A172 (cell line): ENCODE results near the gene SMIM24. TPM values are rescaled to one million over a fixed set of nuclear protein-coding genes. Genes with fewer than 3 reads are reported as not detected.
"Not testable (repeated sequence)": the region's sequence is repeated elsewhere in the genome, so short reads cannot be mapped to it uniquely, and the experiment has no call there.

ENCODE experiments used
- DNase-seq: peaks from one replicate; pipeline ENCODE4 v3.0.0-alpha.2; 2015; ENCODE audit warnings: low spot score
- total RNA-seq: library from RNA; depleted of rRNA; stranded (reverse); fragments of >200 nt; shearing (Covaris generic); gene quantifications from 2 replicates; pipeline ENCODE4 v1.2.3, GENCODE V29; 2014

SMIM24 gene
- total RNA-seq, 1 experiment from 2014 or later, result not detected

DNA sequence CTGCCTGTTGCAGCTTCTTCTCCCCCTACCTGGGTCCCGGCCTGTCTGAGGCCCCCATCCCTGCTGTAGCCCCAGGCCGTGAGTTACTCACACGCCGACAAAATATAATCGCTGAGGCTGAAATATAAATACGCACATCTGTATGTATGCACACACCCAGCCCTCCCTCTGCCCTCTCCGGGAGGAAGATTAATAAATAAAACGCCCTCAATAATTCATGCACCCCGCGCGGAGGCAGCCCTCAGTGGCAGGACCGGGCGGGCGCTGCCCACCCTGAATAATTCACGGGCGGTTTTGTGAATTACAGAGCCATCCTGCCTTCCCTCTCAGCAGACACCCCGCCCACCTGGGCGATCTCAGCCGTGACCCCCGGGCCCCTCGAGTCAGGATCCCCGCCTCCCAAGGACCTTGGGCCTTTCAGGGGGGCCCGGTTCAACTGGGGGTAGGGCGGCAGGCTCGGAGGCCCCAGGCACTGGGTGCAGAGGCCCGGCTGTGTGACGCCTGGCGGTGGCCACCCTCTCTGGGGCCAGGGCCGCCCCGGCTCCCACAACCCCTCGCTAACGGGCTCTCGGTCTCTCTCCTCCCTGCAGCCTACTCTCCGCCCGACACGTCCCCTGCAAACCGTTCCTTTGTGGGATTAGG is 24.2 kb downstream of the SMIM24 start:
- DNase-seq, result no peak

GRCh38 chr19:3455393-3455955 is 24.9 kb downstream of the SMIM24 start:
- no peak for DNase-seq

DNA sequence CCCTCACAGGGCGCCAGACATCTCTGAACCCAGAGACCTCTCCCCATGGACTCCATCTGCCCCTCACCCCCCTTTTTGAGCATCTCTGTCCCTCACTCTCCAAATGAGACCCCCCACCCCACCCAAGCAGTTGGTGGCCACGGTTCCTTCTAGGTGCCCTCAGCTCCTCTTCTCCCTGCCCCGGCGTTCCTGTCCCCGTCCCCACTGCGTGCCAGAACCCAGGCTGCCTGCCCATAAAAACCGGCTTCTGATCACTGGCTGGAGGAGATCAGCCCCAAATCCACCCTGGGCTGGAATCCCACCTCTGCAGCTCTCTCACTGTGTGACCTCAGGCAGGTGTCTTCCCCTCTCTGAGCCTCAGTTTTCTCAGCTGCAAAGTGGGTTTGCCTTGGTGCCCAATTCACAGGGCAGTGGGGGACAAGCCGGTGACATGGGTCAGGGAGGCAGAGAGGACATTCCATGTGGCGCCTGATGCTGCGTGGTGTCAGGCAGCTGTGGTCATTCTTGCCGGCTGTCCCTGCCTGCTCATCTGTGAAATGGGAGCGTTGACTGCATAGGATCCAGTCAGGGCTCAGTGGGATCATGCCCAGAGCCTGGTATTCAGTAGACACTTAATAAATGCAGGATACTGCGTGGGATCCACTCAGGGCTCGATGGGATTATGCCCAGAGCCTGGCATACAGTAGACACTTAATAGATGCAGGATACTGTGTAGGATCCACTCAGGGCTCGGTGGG is 25.5 kb downstream of the SMIM24 start:
- no peak for DNase-seq

GRCh38 chr19:3453840-3454239 is 26.5 kb downstream of the SMIM24 start:
- DNase-seq, result no peak

DNA sequence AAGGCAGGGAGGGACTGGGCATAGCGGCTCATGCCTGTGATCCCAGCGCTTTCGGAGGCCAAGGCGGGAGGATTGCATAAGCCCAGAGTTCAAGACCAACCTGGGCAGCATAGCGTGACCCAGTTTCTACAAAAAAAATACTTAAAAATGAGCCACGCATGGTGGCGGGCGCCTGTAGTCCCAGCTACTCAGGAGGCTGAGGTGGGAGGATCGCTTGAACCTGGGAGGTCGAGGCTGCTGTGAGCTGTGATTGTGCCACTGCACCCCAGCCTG is 27.4 kb downstream of the SMIM24 start:
- DNase-seq, result not testable (repeated sequence)

DNA sequence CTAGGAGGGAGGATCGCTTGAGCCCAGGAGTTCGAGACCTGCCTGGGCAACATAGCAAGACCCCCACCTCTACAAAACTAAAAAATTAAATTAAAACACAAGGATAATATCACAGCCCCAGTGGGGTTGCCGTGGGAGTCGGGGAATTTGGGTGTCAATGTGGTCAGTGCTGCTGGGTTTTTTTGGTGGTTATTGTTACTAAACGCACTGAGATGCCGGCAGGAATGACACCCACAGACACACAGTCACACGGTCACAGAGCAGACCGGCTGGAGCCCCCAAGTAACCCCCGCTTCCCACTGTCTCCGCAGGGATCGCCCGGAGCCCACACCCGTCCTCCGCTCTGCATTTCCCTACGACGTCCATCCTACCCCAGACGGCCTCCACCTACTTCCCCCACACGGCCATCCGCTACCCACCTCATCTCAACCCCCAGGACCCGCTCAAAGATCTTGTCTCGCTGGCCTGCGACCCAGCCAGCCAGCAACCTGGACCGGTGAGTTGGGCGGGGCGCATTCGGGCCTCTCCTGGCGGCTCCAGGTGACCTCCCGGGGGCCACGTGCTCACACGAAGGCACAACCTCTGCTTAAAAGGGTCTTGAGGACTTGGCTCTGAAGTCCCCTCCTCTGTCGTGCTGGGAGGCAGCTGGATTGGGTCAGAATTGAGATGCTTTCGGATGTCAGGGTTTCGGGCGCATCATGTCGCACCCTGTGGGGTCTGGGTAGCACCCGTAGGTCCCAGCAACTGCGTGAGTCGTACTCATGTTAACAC is 28.0 kb downstream of the SMIM24 start:
- no peak for DNase-seq

DNA sequence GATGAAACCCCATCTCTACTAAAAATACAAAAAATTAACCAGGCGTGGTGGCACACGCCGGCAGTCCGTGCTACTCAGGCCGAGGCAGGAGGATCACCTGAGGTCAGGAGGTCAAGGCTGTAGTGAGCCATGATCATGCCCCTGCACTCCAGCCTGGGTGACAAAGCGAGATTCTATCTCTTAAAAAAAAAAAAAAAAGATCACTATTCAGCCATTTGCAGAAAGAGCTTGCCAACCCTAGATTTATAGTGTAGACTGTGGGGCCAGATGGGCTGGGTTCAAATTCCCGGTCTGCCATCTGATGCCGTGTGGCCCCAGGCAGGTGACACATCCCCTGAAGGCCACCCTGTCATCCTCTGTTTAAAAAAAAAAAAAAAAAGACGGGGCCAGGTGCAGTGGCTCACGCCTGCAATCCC is 28.9 kb downstream of the SMIM24 start:
- DNase-seq, result peak; percentile 58

DNA sequence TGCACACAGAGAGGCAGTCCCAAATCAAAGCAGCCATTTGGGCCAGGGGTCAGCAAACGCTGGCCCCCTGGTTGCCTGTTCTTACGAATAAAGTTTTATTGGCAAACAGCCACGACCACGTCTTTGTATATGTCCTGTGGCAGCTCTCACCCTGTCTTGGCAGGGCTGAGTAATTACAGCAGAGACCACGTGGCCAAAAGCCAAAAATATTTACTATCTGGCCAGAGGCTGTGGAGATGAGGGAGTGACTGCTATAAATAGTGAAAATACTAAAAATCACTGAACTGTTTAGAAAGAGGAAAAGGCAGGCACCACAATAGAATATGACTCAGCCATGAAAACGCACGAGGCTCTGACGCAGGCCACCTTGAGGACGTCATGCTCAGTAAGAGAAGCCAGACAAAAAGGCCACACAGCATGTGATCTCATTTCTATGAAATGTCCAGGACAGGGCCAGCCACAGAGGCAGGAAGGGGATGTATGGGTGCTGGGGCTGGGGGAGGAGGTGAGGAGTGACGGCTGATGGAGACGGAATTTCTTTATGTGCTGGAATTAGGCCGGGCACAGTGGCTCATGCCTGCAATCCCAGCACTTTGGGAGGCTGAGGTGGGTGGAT is 29.4 kb downstream of the SMIM24 start:
- peak; percentile 100 for DNase-seq

DNA sequence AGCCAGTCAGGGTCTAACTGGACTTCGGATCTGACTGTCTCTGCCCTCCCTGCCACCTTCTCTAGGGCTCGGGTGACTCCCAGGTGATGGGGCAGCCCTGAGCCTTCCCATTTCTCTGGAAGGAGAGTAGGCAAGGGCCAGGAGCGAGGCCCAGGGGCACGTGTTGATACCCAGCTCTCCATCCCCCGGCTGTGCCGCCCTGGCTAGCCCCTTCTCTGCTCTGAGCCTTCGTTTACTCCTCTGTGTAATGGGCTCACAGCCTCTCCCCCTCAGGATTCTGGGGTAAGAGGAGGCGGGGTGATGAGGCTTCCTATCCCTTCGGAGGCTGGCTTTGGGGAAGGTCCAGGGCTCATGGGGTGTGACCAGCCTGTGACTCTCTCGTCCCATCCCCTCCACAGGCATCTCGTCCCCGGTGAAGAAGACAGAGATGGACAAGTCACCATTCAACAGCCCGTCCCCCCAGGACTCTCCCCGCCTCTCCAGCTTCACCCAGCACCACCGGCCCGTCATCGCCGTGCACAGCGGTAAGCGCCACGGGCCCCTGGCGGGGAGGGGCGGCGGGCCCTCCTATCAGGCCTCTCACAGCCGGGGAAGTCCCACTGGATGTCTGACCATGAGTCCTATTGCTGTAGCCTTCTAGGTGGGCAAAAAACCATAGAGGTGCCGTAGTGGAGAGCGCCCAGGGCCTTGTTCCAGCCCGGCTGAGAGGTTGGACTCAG is 31.6 kb downstream of the SMIM24 start:
- DNase-seq, result no peak

- DNase-seq, result not testable (repeated sequence)
Observed at GRCh38 chr19:3446657-3447056, 33.7 kb downstream of the SMIM24 start.

- no peak for DNase-seq
Observed at GRCh38 chr19:3444695-3445234, 35.6 kb downstream of the SMIM24 start.

DNA sequence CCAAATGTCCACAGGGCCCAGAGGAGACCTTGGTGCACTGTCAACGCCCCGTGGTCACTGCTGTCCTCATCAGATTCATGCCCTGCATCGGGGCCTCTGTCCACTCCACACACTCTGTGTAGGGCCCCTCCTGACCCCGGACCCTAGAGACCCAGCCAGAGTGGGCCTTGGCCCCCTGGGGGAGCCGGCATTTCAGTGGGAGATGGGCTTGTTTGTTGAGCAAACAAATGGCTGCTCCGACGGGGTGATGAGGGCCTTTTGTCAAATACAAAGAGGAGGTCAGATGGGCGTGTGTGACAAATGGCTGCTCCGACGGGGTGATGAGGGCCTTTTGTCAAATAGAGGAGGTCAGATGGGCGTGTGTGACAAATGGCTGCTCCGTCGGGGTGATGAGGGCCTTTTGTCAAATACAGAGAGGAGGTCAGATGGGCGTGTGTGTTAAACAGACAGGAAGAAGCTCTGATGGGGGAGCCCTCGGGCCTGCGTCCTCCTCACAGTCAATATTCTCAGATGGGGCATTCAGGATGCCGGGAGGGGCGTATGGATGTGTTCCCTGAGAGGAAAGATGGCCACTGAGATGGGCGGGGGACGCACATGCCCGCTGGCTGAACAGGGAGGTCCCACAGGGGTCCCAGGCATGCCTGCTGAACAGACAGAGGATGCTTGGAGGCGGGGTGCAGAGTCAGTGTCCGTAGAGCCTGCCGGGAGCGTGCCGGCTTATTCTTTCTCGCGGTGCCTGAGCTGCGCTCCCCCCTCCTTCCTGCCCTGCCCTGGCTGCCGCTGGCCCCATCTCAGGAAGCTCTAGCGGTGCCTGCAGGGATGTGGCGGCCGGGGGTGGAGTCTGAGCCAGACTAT is 36.3 kb downstream of the SMIM24 start:
- DNase-seq, result peak; percentile 29

DNA sequence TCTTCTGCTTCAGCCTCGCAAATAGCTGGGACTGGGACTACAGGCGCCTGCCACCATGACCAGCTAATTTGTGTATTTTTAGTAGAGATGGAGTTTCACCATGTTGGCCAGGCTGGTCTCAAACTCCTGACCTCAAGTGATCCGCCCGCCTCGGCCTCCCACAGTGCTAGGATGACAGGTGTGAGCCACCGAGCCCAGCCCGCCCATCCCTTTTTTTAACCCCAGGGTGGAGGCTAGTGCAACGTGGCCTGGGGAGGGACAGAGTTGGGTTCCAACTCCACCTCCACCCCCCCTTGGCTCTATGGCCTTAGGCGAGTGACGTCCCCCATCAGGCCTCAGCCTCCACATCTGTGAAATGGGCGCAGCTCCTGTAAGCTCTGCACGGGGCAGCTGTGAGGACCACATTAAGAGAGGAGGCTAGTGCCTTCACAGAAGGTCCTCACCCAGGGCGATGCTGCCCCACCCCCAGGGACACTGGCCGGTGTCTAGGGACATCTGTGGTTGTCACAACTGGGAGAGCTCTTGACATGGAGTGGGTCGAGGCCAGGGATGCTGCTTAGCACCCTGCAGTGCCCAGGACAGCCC is 37.7 kb downstream of the SMIM24 start:
- DNase-seq, result no peak

GRCh38 chr19:3441986-3442329 is 38.4 kb downstream of the SMIM24 start:
- DNase-seq, result no peak

DNA sequence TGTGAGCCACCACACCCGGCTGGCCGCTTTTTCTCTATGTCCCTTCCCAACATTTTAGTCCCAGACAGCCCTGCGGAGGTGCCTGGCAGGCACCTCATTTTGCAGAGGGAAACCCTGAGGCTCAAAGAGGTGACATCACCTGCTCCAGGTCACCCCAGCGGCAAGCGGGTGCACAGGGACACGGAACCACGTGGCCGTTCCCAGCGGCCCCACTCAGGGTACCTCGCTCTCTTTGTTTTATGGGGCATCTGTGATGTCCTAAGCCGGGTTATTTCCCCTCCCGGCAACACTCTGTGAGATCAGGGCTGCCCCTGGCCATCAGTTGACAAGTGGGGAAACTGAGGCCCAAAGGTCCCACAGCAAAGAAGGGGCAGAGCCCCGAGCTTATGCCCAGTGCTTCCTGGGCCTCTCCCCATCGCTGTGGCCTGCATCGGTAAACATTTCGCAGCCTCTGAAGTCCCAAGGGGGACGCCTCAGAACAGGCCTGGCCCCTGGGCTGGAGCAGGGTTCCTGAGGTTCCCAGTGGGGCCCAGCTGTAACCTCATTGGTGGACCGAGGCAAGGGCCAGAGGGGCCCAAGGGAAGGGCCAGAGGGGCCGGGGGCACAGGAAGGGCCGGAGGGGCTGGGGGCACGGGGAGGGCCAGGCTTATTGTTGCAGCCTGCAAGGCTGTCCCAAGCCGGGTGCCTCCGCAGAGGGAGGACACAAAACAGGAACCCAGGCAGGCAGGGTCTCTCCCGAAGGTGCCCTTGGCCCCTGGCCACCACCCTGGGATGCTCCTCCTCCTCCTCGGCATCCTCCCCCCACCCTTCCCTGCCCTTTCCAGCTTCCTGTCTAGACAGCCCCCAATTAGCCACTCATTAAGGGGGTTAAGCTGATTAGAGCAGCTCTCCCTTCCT is 39.0 kb downstream of the SMIM24 start:
- no peak for DNase-seq

DNA sequence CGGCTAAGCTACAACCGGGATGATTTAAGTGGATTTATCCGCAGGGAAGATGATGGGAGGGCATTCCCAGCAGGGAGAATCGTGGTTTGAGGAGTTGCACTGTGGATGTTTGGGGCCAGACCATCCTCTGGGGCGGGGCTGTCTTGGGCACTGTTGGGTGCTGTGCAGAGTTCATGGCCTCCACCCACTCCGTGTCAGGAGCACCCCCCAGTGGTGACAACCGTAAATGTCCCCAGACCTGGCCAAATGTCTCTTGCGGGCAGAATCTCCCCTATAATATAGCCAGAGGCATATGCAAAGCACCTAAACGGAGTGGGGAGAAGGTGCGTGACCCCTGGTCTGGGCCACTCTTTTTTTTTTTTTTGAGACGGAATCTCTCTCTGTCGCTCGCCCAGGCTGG is 40.2 kb downstream of the SMIM24 start:
- DNase-seq, result peak; percentile 61

DNA sequence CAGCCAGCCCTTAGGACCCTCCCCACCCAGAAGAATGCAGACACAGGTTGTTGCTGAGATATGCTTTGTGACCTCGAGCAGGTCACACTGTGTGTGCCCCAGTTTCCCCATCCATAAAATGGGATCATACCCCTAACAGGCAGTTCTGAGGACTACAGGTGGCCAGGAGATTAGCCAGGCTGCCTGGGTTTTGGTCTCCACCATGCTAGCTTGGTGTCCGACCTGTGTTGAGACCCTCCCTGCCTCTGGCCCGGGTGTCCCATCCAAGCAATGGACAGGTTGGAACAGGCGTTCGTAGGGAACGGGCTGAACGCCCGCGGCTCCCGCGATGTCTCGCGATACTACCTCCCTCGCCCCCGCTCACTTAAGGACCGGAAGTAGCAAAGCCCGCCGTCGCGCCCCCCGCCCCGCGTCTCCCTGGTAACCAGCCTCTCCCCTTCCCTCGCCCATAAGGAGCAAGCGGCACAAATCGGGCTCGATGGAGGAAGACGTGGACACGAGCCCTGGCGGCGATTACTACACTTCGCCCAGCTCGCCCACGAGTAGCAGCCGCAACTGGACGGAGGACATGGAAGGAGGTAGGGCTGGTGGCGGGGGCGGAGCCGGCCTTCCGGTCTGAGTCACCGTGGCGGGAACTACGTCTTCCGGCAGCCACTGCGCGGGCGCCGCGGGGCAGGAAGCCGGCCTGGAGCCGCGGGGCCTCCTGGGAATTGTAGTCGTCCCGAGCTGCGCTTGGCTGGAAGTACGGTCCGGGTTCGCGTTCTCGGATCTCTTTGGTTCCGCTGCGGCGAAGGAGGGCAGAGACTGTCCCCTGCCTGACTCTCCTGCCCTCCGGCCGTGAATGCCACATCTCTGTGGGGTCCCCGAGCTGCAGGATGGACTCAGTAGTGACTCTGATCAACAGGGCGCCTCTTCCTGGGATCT is 45.4 kb downstream of the SMIM24 start:
- peak; percentile 88 for DNase-seq
